Left ventricle myocardium inferior (tissue), 1 donor: ENCODE measurements around the gene RAI14. TPM values are rescaled to one million over a fixed set of nuclear protein-coding genes. Genes with fewer than 3 reads are reported as not detected.

Experiments used
- DNase-seq: peaks from one replicate; pipeline ENCODE4 v3.0.0-alpha.2; 2020
- H3K27ac ChIP-seq: fragments of 200-600 bp; replicated peaks from 2 replicates; pipeline ENCODE4 v1.8.0; 2021
- H3K27me3 ChIP-seq: fragments of 200-600 bp; 2 replicates; pipeline ENCODE4 v1.8.0; 2021; ENCODE audit warnings: low read depth
- H3K36me3 ChIP-seq: fragments of 200-600 bp; 2 replicates; pipeline ENCODE4 v1.8.0; 2021
- H3K4me1 ChIP-seq: fragments of 200-600 bp; 2 replicates; pipeline ENCODE4 v1.8.0; 2021
- H3K4me3 ChIP-seq: fragments of 200-600 bp; 2 replicates; pipeline ENCODE4 v1.8.0; 2021; ENCODE audit warnings: mild to moderate bottlenecking, moderate library complexity
- H3K9me3 ChIP-seq: fragments of 200-600 bp; replicated peaks from 2 replicates; pipeline ENCODE4 v1.8.0; 2021
- intact Hi-C: fragments of 100-400 bp; cut with micrococcal nuclease; formaldehyde crosslinking; loops from one replicate; pipeline ENCODE4 v1.11.0; 2022
- total RNA-seq: library from RNA; stranded (reverse); fragmentation: NEBNext Ultra II Directional; extraction: Animal tissue kit (Norgen Biotek cat#: 25700); gene quantifications from one replicate; pipeline ENCODE4 v1.2.1, GENCODE V29; 2021
- TF ChIP-seq, protein P1 (sequence below): fragments of 200-600 bp; IDR thresholded peaks from 2 replicates; pipeline ENCODE4 v1.8.0; 2021; ENCODE audit warnings: antibody characterized with exemption, mild to moderate bottlenecking, borderline replicate concordance
- donor health status: DM: no; HTN: yes; CAD: no; lungs with severe emphysema.

Gene RAI14
- total RNA-seq, 1 donor from 2014 or later, result 6.7 TPM

DNA sequence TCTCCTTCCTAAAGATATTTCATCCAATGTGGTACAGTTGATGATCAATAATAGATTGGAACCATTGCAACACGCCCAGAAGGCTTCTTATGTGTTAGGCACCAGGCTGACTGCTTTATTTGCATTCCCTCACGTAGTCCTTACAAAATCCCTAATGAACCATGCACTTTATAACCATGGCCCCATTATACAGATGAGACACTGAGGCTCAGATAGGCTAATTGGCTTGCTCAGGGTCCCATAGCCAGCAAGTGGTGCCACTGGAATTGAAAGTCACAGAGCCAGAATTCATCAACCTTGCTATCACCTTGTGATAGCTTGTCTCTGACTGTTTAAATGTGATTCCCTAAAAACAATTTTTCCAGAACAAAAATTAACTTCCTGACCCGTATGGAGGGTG lies 27.8 kb upstream of the RAI14 start:
- Histone ChIP-seq H3K27me3 (no peaks in the 10 kb centered on the region), H3K9me3 (peaks cover 18% of the 10 kb centered on the region), H3K4me3 (no peak overlapping the region), H3K36me3 (no peaks in the 10 kb centered on the region), H3K4me1 (no peaks in the 10 kb centered on the region), H3K27ac (no peak overlapping the region)
- TF ChIP-seq, protein P1, sequence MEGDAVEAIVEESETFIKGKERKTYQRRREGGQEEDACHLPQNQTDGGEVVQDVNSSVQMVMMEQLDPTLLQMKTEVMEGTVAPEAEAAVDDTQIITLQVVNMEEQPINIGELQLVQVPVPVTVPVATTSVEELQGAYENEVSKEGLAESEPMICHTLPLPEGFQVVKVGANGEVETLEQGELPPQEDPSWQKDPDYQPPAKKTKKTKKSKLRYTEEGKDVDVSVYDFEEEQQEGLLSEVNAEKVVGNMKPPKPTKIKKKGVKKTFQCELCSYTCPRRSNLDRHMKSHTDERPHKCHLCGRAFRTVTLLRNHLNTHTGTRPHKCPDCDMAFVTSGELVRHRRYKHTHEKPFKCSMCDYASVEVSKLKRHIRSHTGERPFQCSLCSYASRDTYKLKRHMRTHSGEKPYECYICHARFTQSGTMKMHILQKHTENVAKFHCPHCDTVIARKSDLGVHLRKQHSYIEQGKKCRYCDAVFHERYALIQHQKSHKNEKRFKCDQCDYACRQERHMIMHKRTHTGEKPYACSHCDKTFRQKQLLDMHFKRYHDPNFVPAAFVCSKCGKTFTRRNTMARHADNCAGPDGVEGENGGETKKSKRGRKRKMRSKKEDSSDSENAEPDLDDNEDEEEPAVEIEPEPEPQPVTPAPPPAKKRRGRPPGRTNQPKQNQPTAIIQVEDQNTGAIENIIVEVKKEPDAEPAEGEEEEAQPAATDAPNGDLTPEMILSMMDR, result no peak
- intact Hi-C loops, result no loop called here
- no peak for DNase-seq

DNA sequence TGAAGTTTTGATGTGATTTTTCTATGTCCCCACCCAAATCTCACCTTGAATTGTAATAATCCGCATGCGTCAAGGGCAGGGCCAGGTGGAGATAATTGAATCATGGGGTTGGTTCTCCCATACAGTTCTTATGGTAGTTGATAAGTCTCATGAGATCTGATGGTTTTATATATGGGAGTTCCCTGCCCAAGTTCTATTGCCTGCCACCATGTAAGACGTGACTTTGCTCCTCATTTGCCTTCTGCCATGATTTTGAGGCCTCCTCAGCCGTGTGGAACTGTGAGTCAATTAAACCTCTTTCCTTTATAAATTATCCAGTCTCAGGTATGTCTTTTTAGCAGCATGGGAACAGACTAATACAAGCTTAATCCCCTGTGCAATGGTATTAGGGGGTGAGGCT lies 25.5 kb upstream of the RAI14 start:
- Histone ChIP-seq H3K36me3 (no peaks in the 10 kb centered on the region), H3K4me1 (no peaks in the 10 kb centered on the region), H3K9me3 (peaks cover 18% of the 10 kb centered on the region), H3K4me3 (no peak overlapping the region), H3K27me3 (no peaks in the 10 kb centered on the region), H3K27ac (no peak overlapping the region)
- no peak for DNase-seq
- TF ChIP-seq, protein P1, result no peak
- intact Hi-C loops, result no loop called here

DNA sequence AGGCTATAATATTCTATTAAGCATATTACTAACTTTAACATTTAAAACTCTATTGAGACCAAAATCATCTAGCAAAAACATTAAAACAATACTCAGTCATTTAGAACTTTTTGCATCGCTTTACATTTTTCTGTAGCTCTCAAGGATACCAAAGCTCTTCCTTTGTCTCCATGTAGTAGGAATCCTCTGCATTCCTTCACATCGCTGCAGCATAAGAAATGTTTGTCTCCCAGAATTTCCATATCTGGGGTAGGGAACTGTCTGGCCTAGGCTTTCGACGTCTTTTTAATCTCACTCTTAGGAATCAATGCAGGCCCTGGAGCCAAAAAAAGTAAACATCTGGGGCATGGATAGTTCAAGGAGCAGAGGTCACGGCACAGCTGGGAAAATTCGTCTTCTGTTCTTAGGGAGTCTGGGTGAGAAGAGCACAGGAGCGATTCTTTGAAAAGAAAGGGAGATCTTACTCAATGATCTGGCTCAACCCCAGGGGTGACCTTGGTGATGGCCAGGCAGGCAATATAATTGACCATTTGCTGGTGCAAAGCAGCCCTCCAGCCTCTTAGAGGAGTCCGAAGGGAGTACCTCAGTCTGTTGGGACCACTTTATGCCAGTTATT lies 23.2 kb upstream of the RAI14 start:
- H3K27me3 ChIP-seq, result no peaks in the 10 kb centered on the region

DNA sequence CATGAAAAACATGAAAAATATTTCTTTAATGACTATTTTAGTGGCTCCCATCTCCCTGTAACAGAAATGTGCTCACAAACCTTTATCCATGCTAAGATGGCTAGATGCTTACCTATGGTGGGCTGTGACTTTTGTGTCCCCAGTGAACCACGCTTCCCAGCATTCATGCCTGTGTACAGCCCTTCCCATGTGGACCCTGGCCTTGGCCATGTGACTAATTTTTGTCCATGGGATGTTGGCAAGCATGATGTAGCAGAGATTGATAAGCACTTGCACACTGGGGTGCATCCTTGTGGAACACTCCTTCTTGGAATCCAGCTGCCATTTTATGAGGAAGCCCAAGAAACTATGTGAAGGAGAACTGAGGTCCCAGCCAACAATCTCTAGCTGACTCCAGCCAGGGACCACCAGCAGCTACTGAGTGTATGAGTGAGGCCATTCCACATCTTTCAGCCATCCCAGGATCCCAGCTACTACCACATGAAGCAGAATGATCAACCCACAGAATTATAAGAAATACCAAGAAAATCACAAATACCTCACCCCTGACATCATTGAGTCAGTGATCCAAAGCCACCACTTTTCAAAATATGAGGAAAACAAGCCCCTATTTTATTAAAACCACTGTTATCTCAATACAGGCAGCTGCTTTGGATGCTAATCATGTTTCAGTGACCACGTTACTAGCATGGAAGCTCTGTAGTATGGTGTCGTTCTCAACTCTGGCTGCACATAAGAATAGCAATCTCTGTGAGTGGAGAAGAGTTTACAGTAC lies 16.1 kb upstream of the RAI14 start:
- H3K36me3 ChIP-seq, result no peaks in the 10 kb centered on the region
- H3K4me3 ChIP-seq, result no peak overlapping the region
- no peaks in the 10 kb centered on the region for H3K27me3 ChIP-seq
- H3K27ac ChIP-seq, result no peak overlapping the region
- no peaks in the 10 kb centered on the region for H3K4me1 ChIP-seq
- intact Hi-C loops, result no loop called here
- TF ChIP-seq, protein P1, result no peak
- DNase-seq, result no peak
- H3K9me3 ChIP-seq, result no peaks in the 10 kb centered on the region

More for the DNA sequence above, 23.2 kb upstream of the RAI14 start:
- DNase-seq, result no peak
- no peaks in the 10 kb centered on the region for H3K4me1 ChIP-seq
- H3K36me3 ChIP-seq, result no peaks in the 10 kb centered on the region
- peaks cover 18% of the 10 kb centered on the region for H3K9me3 ChIP-seq
- no peak overlapping the region for H3K27ac ChIP-seq
- H3K4me3 ChIP-seq, result no peak overlapping the region
- TF ChIP-seq, protein P1, result no peak
- intact Hi-C loops, result no loop called here

DNA sequence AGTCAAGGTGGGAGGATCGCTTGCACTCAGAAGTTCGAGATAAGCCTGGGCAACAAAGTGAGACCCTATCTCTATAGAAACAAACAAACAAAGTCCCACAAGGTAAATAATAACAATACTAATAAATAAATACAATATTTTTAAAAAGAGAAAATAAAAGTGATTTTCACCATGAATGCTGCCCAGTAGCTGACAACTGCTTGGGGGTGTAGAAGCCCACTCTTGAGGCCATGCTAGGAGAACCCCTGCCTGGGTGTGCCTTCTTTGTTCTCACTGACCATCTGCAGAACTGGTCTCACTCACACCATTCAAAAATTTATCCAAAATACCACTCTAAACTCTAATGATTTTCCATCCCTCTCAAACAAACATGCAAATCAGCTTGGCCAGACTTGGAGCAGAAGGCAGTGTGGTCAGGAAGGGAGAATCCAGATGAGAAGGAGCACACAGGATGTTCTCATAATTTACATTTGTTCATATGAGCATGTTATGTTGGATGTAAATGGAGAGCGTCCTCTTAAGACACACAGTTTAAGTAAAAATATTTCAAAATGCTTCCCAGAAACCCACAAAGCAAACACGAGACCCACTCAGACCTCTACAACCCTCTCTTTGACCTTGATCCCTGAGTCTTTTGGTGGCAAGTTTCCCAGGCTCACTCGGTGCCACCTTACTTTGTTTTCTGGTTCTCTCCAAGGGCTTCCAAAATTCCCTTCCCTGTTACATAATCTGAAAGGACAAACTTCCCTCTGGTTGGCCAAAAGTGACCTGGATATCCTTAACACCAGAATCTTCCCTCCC lies 7.9 kb upstream of the RAI14 start:
- H3K36me3 ChIP-seq, result no peaks in the 10 kb centered on the region
- no peak for DNase-seq
- H3K9me3 ChIP-seq, result no peaks in the 10 kb centered on the region
- no peaks in the 10 kb centered on the region for H3K4me1 ChIP-seq
- TF ChIP-seq, protein P1, result no peak
- intact Hi-C loops, result no loop called here
- H3K27ac ChIP-seq, result no peak overlapping the region
- H3K27me3 ChIP-seq, result no peaks in the 10 kb centered on the region
- no peak overlapping the region for H3K4me3 ChIP-seq
